WERI-Rb-1 (cell line): Measurements from ENCODE around the gene TMEM117.

Experiments
- DNase-seq: peaks from one replicate; pipeline ENCODE4 v3.0.0-alpha.2; 2020
- H3K27ac ChIP-seq: fragments of 250-450 bp; sonication (Bioruptor Pico); 2 replicates; pipeline ENCODE4 v1.5.1; 2020; ENCODE audit warnings: mild to moderate bottlenecking, moderate library complexity
- H3K27me3 ChIP-seq: fragments of 250-450 bp; sonication (Bioruptor Pico); 2 replicates; pipeline ENCODE4 v1.5.1; 2021; ENCODE audit warnings: mild to moderate bottlenecking, low read depth, moderate library complexity; ENCODE audit not compliant: insufficient read depth, severe bottlenecking
- H3K36me3 ChIP-seq: fragments of 250-450 bp; sonication (Bioruptor Pico); 2 replicates; pipeline ENCODE4 v1.5.1; 2020; ENCODE audit warnings: mild to moderate bottlenecking, moderate library complexity
- H3K4me3 ChIP-seq: 2 replicates; pipeline ENCODE4 v1.5.1; 2011; ENCODE audit warnings: low read depth, mild to moderate bottlenecking, control low read depth, low read length
- H3K9me3 ChIP-seq: fragments of 250-450 bp; sonication (Bioruptor Pico); 2 replicates; pipeline ENCODE4 v1.5.1; 2021; ENCODE audit warnings: mild to moderate bottlenecking, moderate library complexity; ENCODE audit not compliant: severe bottlenecking
- TF ChIP-seq, protein P1 (sequence below): IDR thresholded peaks from 2 replicates; pipeline ENCODE4 v1.5.1; 2011; ENCODE audit warnings: low read depth, mild to moderate bottlenecking, control low read depth, inconsistent platforms, low read length

TMEM117 gene

DNA sequence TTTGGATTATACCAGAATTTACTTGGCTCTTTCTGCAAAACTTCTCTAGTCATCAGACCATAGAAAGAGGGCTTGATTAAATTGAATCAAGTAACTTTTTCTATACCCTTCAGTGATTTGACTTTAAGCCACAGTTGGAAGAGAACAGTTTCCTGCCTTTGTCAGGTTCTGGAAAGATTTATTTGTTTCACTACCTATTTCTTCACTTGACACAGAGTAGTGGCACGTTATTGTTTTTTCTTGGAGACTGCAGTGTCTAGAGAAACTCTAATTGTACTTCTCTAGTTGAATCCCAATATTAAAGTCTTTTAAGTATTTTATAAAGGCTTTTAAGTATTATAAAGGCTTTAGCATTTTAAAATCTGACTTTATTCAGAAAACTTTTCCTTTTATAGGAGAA is 138.1 kb downstream of the TMEM117 start:
- H3K36me3 ChIP-seq, result no peaks in the 10 kb centered on the region
- H3K27me3 ChIP-seq, result no peaks in the 10 kb centered on the region
- no peak for DNase-seq
- H3K9me3 ChIP-seq, result no peaks in the 10 kb centered on the region
- H3K4me3 ChIP-seq, result no peak overlapping the region
- TF ChIP-seq, protein P1, sequence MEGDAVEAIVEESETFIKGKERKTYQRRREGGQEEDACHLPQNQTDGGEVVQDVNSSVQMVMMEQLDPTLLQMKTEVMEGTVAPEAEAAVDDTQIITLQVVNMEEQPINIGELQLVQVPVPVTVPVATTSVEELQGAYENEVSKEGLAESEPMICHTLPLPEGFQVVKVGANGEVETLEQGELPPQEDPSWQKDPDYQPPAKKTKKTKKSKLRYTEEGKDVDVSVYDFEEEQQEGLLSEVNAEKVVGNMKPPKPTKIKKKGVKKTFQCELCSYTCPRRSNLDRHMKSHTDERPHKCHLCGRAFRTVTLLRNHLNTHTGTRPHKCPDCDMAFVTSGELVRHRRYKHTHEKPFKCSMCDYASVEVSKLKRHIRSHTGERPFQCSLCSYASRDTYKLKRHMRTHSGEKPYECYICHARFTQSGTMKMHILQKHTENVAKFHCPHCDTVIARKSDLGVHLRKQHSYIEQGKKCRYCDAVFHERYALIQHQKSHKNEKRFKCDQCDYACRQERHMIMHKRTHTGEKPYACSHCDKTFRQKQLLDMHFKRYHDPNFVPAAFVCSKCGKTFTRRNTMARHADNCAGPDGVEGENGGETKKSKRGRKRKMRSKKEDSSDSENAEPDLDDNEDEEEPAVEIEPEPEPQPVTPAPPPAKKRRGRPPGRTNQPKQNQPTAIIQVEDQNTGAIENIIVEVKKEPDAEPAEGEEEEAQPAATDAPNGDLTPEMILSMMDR, result no peak
- no peak overlapping the region for H3K27ac ChIP-seq

DNA sequence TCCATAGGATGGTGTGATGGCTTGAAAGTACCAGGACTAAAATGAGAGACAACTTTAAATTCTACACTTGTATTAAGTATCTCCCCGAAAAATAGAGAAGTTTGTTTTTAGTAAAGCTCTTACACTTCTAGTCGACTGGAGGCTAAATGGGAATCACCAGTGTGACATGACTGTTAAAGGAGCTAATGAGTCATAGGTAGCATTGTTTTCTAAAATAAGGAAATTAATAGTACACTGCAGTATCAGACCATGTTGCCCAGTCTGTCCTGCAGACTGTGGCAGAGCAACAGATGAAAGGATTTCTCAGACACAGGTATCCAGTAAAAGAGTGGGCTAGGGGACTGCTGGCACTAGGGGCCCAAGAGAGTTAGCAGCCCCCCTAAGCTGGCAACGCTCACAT is 140.1 kb downstream of the TMEM117 start:
- no peak for DNase-seq
- Histone ChIP-seq H3K27ac (no peak overlapping the region), H3K36me3 (no peaks in the 10 kb centered on the region), H3K4me3 (no peak overlapping the region), H3K27me3 (no peaks in the 10 kb centered on the region), H3K9me3 (no peaks in the 10 kb centered on the region)
- TF ChIP-seq, protein P1, result no peak

DNA sequence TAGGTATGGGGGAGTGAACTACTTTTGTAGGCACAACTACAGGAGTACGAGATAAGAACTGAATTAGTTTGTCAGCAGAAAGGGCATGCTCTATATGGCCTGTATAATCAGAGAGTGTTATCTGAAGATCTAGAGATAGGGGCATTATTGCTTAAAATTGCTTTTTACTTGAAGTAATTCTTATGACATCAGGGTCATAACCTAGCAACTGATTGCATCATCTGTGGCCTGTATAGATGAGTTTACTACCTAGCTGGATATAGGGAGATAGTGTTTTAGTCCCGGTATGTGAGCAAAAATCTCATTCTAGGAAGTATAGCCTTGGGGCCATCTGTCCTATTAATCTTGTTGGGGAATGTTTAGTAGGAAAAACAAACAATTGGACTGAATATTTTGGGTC is 142.7 kb downstream of the TMEM117 start:
- TF ChIP-seq, protein P1, result no peak
- H3K36me3 ChIP-seq, result no peaks in the 10 kb centered on the region
- H3K4me3 ChIP-seq, result no peak overlapping the region
- H3K27me3 ChIP-seq, result no peaks in the 10 kb centered on the region
- H3K27ac ChIP-seq, result no peak overlapping the region
- H3K9me3 ChIP-seq, result no peaks in the 10 kb centered on the region
- no peak for DNase-seq

DNA sequence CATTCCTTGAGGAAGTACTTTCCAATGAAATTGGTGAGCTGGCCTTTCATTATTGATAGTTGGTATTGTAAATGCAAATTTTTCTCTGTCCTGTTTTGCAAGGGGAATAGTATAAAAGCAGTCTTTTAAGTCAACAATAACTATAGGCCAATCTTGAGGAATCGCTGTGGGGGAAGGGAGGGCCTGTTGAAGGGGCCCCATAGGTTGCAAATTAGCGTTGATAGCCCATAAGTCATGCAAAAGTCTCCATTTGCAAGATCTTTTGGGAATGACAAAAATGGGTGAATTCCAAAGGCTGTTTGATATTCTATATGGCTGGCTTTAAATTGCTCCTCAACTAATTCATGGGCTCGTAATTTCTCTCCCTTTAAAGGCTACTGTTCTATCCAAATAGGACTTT is 143.6 kb downstream of the TMEM117 start:
- TF ChIP-seq, protein P1, result no peak

DNA sequence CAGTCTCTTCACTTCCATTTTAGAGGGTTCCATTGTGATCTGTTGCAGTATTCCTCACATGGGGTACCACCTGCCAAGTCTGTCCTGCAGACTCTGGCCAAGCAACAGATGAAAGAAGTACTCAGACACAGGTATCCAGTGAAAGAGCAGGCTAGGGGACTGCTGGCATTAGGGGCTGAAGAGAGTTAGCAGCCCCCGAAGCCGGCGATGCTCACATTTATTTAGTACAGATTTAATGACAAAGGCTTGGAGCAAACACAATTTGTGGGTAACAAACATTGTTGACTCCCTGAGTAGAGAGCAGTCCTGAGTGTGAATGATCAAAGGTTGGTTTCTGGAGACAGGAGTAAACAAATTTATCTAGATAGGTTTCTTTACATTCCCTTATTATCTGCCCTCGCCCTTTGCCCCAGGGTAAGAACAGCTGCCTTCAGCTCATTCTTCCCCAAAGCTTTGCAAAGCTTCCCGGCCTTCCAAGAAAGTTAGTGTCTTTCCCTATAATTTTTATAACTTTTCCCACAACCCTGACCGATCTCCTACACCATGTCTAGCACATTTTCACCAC is 144.8 kb downstream of the TMEM117 start:
- TF ChIP-seq, protein P1, result no peak
- H3K27ac ChIP-seq, result no peak overlapping the region
- H3K9me3 ChIP-seq, result no peaks in the 10 kb centered on the region
- no peak for DNase-seq
- no peaks in the 10 kb centered on the region for H3K36me3 ChIP-seq
- H3K4me3 ChIP-seq, result no peak overlapping the region
- no peaks in the 10 kb centered on the region for H3K27me3 ChIP-seq

More for the DNA sequence above, 143.6 kb downstream of the TMEM117 start:
- H3K9me3 ChIP-seq, result no peaks in the 10 kb centered on the region
- H3K27ac ChIP-seq, result no peak overlapping the region
- H3K36me3 ChIP-seq, result no peaks in the 10 kb centered on the region
- no peak for DNase-seq
- H3K4me3 ChIP-seq, result no peak overlapping the region
- H3K27me3 ChIP-seq, result no peaks in the 10 kb centered on the region

DNA sequence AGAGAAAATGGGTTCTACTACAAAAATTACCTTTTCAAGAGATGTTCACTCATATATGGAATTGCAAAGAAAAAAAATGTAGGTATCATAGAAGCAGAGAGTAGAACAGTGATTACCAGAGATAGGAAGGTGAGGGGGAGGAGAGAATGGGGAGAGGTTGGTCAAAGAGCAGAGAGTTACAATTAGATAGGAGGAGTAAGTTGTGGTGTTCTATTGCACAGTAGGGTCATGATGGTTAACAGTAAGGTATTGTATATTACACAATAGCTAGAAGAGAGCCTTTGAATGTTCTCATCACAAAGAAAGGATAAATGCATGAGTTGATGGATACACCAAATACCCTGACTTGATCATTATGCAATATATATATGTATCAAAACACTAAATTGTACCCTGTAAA is 145.8 kb downstream of the TMEM117 start:
- H3K27ac ChIP-seq, result no peak overlapping the region
- H3K27me3 ChIP-seq, result no peaks in the 10 kb centered on the region
- TF ChIP-seq, protein P1, result no peak
- no peak overlapping the region for H3K4me3 ChIP-seq
- H3K9me3 ChIP-seq, result no peaks in the 10 kb centered on the region
- H3K36me3 ChIP-seq, result no peaks in the 10 kb centered on the region
- no peak for DNase-seq
